ENCODE results near the gene SPEM3. TPM values are rescaled to one million over a fixed set of nuclear protein-coding genes. Genes with fewer than 3 reads are reported as not detected.

SPEM3 gene
- polyA plus RNA-seq, 3 donors from 2014 or later, result not detected

DNA sequence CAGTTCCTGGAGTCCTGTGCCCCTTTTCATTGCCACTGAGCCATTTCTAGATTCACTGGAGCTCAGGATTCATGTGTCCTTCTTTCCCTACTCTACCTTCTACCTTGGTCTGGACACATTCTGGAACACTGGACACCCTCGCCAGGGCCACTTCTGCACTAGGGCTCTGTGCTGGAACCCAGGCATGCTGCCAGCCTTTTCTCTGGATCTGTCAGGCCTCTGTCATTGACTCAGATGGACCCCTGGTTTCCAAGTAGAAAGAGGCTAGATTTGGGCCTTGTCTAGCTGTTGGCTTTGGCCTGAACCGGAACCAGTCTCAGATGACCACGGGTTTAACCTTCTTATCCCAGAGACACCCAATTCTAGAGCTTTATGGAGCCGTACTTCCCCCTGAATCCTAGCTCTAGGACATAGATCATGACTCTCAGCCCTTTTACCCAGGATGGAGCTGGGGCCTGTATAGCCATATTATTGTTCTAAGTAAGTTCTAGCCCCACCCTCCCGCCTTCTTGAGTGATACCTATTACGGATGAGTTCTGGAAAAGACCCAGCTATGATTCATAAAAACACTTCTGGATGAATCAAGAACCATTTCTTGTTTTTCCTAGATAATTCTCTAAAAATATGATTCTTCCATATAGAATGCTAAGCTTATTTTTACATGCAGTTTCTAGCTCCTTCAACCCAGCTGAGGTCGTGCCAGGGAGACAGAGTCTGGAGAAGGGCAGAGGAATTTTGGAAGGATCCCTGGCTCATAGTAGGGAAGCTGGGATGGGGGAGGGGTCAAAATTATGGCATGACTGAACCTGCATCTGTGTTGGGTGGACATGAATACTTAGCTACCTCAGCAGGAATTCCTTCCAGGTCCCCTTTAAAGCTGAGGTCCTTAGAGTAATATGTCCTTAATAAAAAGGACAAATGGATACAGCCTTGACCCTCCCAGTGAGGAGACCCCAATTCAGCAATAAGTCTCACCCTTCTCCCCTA is 15.1 kb downstream of the SPEM3 start:
- no peak for DNase-seq

DNA sequence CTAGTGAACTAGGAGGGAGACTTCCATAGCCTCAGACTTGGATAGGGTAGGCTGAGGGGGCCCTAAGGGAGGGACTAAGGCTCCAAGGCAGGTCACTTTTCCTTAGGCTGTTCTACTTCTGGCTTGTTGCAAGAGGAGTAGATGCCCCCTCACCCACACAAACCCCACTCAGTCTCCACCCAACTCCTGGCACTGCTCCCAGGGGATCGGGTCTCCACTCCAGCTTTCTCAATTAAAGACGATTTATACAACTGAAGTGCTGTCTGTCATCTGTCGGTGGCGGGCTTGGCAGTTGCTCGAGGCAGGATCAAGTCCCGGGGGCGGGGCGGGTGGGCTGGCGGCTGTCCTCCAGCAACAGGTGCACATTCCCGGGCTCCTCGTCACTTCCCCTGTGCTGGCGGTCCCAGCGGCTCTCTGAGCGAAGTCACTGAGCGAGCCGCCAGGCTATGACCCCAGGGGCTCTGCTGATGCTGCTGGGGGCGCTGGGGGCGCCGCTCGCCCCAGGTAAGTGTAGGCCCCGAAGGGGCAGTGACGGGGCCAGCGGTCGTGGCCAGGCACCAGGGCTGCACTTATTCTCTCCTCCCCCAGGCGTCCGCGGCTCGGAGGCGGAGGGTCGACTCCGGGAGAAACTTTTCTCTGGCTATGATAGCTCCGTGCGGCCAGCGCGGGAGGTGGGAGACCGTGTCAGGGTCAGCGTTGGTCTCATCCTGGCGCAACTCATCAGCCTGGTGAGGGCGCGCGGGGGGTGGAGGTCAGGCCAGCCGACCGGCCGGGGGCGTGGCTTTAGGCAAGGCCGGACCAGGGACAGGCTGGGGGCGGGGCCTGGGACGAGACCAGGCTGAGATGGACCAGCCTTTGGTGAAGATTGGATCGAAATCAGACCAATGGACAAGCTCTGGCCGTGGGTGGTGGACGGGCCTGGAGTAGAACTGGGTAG is 16.3 kb downstream of the SPEM3 start, which contains the start of gene CHRNB1:
TSS of gene CHRNB1 (plus strand) at position 380 of the 937 bp plus-strand sequence. CDS start at position 447, 67 bp downstream.
- peaks cover 19 to 44% (median 28%) of the 10 kb centered on the region in 3 donors for H3K27me3 Mint-ChIP-seq (ENCODE audit: low read depth in 3 of 3)
- H3K9me3 Mint-ChIP-seq, result peaks cover 0 to 1% (median 0%) of the 10 kb centered on the region in 6 donors
- H3K36me3 Mint-ChIP-seq, result peaks cover 0 to 4% (median 3%) of the 10 kb centered on the region in 3 donors
- H3K27ac Mint-ChIP-seq, result peak within 1 kb of the TSS in 1 of 6 donors; percentile 13
- no peak for DNase-seq
- peaks cover 18% of the 10 kb centered on the region in 2 donors for H3K4me1 Mint-ChIP-seq
- H3K4me3 Mint-ChIP-seq, result peak within 1 kb of the TSS; percentile 69 to 85 (median 77)

More for the DNA sequence above, 15.1 kb downstream of the SPEM3 start:
- Mint-ChIP-seq H3K27me3 (ENCODE audit: low read depth in 3 of 3) (peaks cover 23 to 45% (median 31%) of the 10 kb centered on the region in 3 donors), H3K4me3 (no peak overlapping the region), H3K4me1 (peaks cover 22 to 23% of the 10 kb centered on the region in 2 donors), H3K9me3 (peaks cover 0 to 1% (median 0%) of the 10 kb centered on the region in 6 donors), H3K36me3 (peaks cover 3 to 8% (median 6%) of the 10 kb centered on the region in 3 donors), H3K27ac (no peak overlapping the region)

DNA sequence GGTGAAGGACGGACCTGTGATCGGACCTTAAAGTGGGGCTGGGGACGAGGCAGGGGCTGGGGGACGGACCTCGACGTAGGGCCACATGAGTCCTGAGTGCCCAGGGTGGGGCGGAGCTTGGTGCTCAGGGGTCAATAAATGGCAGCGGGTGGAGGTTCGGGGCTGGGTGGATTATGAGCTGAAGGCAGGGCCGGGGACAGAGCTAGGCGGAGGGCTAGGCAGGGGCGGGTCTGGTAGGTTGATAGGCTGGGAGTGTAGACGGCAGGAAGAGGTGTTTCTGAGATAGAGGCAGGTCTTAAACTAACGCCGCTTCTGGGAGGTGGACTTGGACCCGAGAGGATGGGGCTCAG is 16.9 kb downstream of the SPEM3 start:
- DNase-seq, result peak in 2 of 3 donors; percentile 25 to 28
- peaks cover 0 to 4% (median 3%) of the 10 kb centered on the region in 3 donors for H3K36me3 Mint-ChIP-seq
- H3K27me3 Mint-ChIP-seq (ENCODE audit: low read depth in 3 of 3), result peaks cover 15 to 45% (median 22%) of the 10 kb centered on the region in 3 donors

DNA sequence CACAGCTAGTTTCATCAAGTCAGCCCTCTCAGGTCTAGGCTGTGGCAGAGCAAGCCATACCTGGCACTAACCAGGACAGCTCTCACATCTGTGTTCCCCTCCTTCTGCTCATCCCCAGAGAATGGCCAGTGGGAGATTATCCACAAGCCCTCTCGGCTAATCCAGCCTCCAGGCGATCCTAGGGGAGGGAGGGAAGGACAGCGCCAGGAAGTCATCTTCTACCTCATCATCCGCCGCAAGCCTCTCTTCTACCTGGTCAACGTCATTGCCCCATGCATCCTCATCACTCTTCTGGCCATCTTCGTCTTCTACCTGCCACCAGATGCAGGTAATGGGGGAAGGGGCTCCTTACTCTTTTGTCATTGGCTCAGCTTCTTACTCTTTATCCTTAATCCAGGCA is 19.8 kb downstream of the SPEM3 start:
- no peak for DNase-seq
- no peaks in the 10 kb centered on the region for H3K9me3 Mint-ChIP-seq
- H3K27ac Mint-ChIP-seq, result no peak overlapping the region
- H3K4me3 Mint-ChIP-seq, result no peak overlapping the region
- H3K36me3 Mint-ChIP-seq, result peaks cover 0 to 4% (median 0%) of the 10 kb centered on the region in 3 donors
- peaks cover 13% of the 10 kb centered on the region in 2 donors for H3K4me1 Mint-ChIP-seq
- peaks cover 9 to 41% (median 21%) of the 10 kb centered on the region in 3 donors for H3K27me3 Mint-ChIP-seq (ENCODE audit: low read depth in 3 of 3)

More for the DNA sequence above, 16.9 kb downstream of the SPEM3 start:
- Mint-ChIP-seq H3K27ac (peak overlapping the region in 1 of 6 donors; percentile 13), H3K9me3 (peaks cover 0 to 1% (median 0%) of the 10 kb centered on the region in 6 donors), H3K4me1 (peaks cover 13% of the 10 kb centered on the region in 2 donors), H3K4me3 (peak overlapping the region; percentile 69 to 85 (median 77))

DNA sequence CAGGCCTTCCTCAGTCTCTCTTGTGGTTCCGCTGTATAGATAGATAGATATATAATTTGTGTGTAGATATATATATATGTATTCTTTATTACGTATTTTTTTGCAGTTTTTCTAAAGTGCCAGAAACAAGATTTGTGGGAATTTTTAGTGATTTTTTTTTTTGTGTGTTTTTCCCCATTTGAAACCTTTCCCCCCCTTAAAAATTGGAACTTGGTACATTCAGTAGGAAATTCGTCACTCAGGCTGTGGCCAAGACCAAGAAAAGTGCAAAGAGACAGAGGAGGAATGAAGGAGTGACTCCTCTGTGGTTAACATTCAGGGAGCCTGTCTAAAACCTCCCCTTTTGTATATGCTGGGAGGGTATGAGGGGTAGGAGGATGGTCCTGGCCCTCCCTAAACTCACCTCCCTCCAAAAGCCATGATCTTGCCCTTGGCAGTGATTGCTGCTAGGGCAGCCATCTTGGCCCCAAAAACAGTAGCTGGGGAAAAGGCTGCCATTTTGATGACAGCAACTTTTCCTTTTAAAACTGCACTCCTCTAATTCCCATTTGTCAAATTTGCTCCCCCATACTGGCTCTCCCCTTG is 31.4 kb downstream of the SPEM3 start:
- Mint-ChIP-seq H3K27me3 (ENCODE audit: low read depth in 3 of 3) (peaks cover 15 to 16% (median 16%) of the 10 kb centered on the region in 3 donors), H3K36me3 (peaks cover 0 to 5% (median 0%) of the 10 kb centered on the region in 3 donors), H3K9me3 (no peaks in the 10 kb centered on the region), H3K4me1 (peaks cover 17 to 37% of the 10 kb centered on the region in 2 donors), H3K27ac (peak overlapping the region in 3 of 6 donors; percentile 17 to 51 (median 49)), H3K4me3 (no peak overlapping the region)
- no peak for DNase-seq

DNA sequence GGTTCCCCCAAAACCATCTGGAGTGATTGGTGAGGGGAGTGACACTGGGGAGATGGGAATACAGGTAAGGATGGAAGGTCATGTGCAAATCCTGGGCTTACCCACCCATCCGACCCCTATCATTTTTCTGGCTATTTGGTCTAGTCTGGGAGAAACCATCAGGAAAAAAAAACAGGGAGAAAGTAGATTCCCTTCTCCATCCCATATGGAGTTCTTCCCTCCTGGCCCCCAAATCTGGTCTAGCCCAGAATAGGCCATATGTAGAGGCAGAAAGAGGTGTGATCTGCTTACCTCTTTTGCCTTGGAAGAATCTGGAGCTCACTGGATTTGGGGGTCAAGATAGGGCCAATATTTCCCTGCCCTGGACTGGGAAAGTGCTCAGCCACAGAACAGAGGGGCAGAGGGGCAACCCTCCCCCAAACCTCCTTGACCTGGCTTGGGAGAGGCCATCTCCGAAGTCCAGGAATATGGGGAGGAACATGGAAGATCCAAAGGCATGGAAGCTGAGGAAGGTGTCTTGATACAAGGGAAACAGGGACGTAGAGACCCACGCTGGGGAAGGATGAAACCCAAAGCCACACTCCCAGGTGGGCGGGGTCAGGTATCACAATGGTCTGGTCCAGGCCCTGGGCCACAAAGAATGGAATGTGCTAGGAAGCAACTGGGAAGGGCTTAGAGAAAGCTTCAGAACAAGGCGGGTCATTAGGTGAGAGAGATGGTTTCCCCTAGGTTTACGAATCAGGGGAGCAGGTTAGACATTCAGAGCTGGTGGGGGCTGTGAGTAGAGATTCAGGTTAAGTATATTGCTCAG is 32.4 kb downstream of the SPEM3 start:
- Mint-ChIP-seq H3K9me3 (no peaks in the 10 kb centered on the region), H3K4me1 (peaks cover 15 to 30% of the 10 kb centered on the region in 2 donors), H3K27ac (peak overlapping the region in 4 of 6 donors; percentile 40 to 75 (median 66)), H3K27me3 (ENCODE audit: low read depth in 3 of 3) (peaks cover 5 to 6% (median 6%) of the 10 kb centered on the region in 3 donors), H3K4me3 (no peak overlapping the region), H3K36me3 (peaks cover 0 to 5% (median 0%) of the 10 kb centered on the region in 3 donors)
- no peak for DNase-seq

DNA sequence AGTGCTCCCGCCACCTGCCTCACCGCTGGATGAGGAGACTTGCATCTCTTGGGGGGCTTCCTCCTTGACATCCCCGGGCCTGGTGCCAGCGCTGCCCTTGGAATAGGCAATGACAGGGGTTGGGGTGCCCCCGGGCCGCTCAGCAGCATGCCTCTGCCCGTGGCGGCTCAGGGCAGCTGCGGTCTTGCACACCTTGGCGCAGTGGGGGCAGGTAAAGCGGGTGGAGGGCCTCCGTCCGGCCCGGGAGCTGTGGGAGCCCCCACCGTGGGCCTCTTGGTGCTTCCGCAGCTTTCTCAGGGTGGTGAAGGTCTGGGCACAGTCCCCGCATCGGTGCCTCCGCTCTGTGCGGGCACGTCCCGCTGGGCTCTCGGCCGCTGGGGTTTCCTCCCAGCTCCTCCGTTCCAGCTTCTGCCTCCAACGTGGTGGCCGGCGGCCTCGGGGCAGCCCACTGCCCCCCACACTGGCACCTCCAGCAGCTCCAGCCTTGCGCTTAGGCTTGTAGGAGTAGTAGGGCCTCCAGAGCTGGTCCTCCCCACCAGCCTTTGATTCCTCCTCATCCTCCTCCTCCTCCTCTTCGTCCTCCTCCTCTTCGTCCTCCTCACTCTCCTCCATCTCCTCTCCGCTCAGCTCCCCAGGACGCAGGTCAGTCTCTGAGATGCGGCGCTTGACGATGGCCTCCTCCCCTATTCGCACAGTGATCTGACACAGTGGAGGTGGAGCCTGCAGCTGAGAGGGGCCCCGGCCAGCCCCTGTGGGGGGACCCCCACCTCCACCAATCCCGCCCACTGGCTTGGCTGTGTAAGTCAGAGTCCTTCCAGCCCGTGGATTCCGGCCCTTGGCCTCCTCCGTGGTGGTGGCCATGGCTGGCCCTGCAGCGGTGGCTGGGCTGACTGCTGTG is 34.1 kb downstream of the SPEM3 start:
- DNase-seq, result no peak
- no peak overlapping the region for H3K27ac Mint-ChIP-seq
- H3K4me3 Mint-ChIP-seq, result no peak overlapping the region
- H3K27me3 Mint-ChIP-seq (ENCODE audit: low read depth in 3 of 3), result peaks cover 0 to 2% (median 0%) of the 10 kb centered on the region in 3 donors
- peaks cover 0 to 5% (median 0%) of the 10 kb centered on the region in 3 donors for H3K36me3 Mint-ChIP-seq
- peaks cover 19 to 27% of the 10 kb centered on the region in 2 donors for H3K4me1 Mint-ChIP-seq
- no peaks in the 10 kb centered on the region for H3K9me3 Mint-ChIP-seq

DNA sequence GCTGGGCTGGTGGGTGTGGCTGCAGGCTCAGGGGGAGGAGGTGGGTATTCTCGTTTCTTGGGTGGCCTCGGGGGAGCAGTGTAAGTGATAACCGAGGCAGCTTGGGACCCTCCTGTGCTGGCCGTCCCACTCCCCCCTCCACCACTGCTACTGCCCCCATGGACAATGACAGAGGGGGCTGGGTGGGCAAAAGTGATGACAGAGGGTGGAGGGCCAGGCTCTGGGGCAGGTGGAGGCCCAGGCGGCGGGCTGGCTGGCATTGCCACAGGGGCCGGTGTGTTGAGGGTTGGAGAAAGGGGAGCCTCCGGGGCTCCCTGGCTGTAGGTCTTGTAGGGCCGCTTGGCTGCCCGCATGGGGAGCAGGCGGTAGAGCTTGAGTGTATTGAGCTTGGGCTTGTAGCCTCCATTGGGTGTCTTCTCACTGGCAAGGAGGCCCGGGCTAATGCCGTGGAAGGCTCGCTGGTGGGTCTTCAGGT is 34.8 kb downstream of the SPEM3 start:
- Mint-ChIP-seq H3K4me1 (peaks cover 20 to 29% of the 10 kb centered on the region in 2 donors), H3K9me3 (no peaks in the 10 kb centered on the region), H3K27ac (peak overlapping the region in 1 of 6 donors; percentile 23), H3K27me3 (ENCODE audit: low read depth in 3 of 3) (peaks cover 0 to 2% (median 0%) of the 10 kb centered on the region in 3 donors), H3K36me3 (peaks cover 0 to 5% (median 0%) of the 10 kb centered on the region in 3 donors), H3K4me3 (no peak overlapping the region)
- DNase-seq, result no peak

DNA sequence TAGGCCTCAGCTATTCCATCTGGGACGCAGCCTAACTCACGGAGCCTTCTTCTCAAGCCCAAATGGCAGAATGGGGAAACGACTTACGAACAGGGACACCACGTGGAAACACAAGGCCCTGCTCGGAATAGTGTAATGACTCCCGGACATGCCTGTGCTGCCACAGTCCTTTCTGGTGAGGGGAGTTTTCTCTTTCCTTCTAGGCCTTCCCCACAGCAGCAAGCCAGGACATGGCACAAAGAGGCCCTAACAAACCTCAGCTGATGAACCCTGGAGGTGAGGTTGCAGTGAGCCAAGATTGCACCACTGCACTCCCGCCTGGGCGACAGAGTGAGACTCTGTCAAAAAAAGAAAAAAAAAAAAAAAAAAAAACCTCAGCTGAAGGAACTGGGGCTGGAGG is 35.4 kb downstream of the SPEM3 start:
- Mint-ChIP-seq H3K9me3 (no peaks in the 10 kb centered on the region), H3K4me1 (peaks cover 23 to 29% of the 10 kb centered on the region in 2 donors), H3K27ac (peak overlapping the region in 2 of 6 donors; percentile 23 to 26), H3K4me3 (no peak overlapping the region), H3K36me3 (peaks cover 0 to 5% (median 0%) of the 10 kb centered on the region in 3 donors), H3K27me3 (ENCODE audit: low read depth in 3 of 3) (peaks cover 0 to 2% (median 0%) of the 10 kb centered on the region in 3 donors)
- no peak for DNase-seq

DNA sequence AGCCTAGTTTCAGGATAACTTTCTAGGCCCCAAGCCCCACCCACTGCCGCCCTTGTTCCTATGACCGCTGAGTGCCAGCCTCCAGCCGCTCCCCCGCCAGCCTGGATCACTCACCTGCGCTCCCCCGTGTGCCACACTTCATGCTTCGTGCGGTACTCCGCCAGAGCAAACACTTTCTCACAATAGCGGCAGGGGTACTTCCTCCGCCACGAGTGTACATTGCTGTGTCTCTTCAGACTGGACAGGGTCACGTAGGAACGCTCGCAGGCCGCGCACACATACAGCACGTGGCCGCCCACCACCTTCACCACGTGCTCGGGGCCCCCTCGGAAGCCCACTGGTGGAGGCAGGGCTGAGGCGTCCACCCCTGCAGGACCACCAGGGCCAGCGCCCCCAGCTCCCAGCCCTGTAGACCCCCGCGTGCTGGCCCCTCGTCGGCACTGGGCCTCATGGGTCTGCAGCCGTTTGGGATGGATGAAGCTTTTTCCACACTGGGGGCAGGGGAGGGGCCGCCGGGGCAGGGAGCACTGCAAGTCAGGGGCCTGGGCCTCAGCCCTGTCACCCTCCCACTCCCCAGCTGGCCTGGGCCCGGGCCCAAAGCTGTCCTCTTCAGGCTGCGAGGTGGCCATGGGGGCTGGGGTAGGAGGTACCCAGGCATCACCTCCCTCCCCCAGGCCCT is 37.1 kb downstream of the SPEM3 start:
- no peak overlapping the region for H3K4me3 Mint-ChIP-seq

DNA sequence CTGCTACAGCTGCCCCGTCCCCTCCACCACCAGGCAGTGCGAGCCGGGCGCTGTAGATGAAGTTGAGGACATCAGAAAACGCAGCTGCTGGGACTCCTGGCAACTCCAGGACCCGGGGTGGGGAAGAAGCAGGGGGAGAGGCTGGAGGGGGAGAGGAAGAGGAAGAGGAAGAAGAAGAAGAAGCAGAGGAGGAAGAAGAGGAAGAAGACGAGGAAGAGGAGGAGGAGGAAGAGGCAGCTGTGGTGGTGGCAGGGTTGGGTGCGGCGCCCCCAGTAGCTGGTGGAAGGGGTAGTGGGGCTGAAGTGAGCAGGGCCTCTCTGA is 37.6 kb downstream of the SPEM3 start:
- Mint-ChIP-seq H3K4me1 (peaks cover 23 to 26% of the 10 kb centered on the region in 2 donors), H3K27ac (peak overlapping the region in 1 of 6 donors; percentile 20), H3K27me3 (ENCODE audit: low read depth in 3 of 3) (peaks cover 0 to 2% (median 0%) of the 10 kb centered on the region in 3 donors), H3K4me3 (no peak overlapping the region), H3K36me3 (peaks cover 0 to 2% (median 0%) of the 10 kb centered on the region in 3 donors), H3K9me3 (no peaks in the 10 kb centered on the region)
- DNase-seq, result no peak

More for the DNA sequence above, 37.1 kb downstream of the SPEM3 start:
- H3K4me1 Mint-ChIP-seq, result peaks cover 20 to 22% of the 10 kb centered on the region in 2 donors
- H3K36me3 Mint-ChIP-seq, result peaks cover 0 to 5% (median 0%) of the 10 kb centered on the region in 3 donors
- no peak overlapping the region for H3K27ac Mint-ChIP-seq
- H3K9me3 Mint-ChIP-seq, result no peaks in the 10 kb centered on the region
- H3K27me3 Mint-ChIP-seq (ENCODE audit: low read depth in 3 of 3), result peaks cover 0 to 2% (median 0%) of the 10 kb centered on the region in 3 donors
- no peak for DNase-seq
